Gastrocnemius medialis (tissue), 4 donors: ENCODE measurements around the gene TENM3.

Source experiments
- POLR2A ChIP-seq, 2 donors: fragments of 450-650 bp; IDR thresholded peaks; one replicate each; pipeline ENCODE4 v1.6.1; 2017; ENCODE audit warnings: antibody characterized with exemption in 2 of 2, mild to moderate bottlenecking in 2 of 2, moderate library complexity in 2 of 2
- TF ChIP-seq, protein P1 (sequence below), 5 experiments: fragments of 450-650 bp in 3 of 5; fragments of 200-600 bp in 2 of 5; sonication (generic) in 2 of 5; IDR thresholded peaks in 4 of 5; conservative IDR thresholded peaks in 1 of 5; 1 replicate in 4 of 5; 2 replicates in 1 of 5; pipeline ENCODE4 v1.5.1; 2016 to 2019; ENCODE audit warnings: antibody characterized with exemption in 5 of 5, mild to moderate bottlenecking in 3 of 5, moderate library complexity in 3 of 5

DNA sequence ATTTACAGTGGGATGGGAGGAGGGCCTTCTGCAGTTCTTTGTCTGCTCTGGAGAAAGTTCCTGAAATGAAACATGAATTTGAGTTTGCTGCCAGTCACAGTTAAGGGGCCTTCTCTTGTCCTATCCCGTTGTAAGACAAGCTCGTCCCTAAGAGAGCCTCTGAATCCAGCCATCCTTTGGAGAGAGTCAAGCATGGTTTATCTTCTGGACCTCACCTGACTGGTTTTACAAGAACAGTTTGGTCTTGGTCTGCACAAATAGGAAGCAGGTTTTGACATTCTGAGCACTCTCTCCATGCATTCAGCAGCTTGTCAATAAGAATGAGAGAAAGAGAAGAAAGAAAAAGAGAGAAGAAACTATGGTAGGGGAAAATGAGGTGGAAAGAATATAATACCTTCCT, 20.4 kb upstream of the TENM3 start:
- TF ChIP-seq, protein P1, sequence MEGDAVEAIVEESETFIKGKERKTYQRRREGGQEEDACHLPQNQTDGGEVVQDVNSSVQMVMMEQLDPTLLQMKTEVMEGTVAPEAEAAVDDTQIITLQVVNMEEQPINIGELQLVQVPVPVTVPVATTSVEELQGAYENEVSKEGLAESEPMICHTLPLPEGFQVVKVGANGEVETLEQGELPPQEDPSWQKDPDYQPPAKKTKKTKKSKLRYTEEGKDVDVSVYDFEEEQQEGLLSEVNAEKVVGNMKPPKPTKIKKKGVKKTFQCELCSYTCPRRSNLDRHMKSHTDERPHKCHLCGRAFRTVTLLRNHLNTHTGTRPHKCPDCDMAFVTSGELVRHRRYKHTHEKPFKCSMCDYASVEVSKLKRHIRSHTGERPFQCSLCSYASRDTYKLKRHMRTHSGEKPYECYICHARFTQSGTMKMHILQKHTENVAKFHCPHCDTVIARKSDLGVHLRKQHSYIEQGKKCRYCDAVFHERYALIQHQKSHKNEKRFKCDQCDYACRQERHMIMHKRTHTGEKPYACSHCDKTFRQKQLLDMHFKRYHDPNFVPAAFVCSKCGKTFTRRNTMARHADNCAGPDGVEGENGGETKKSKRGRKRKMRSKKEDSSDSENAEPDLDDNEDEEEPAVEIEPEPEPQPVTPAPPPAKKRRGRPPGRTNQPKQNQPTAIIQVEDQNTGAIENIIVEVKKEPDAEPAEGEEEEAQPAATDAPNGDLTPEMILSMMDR (IDR thresholded peaks at IDR 0.05 in 4 of 5, conservative IDR thresholded peaks at IDR 0.05 in 1 of 5), result no peak
- no peak for TF ChIP-seq POLR2A (IDR thresholded peaks at IDR 0.05)
